ENCODE results near the gene CEP95.
"Not testable (repeated sequence)": the region's sequence is repeated elsewhere in the genome, so short reads cannot be mapped to it uniquely, and the experiment has no call there.

Gene CEP95

GRCh38 chr17:64575431-64575830 is 68.7 kb downstream of the CEP95 start:
- Histone ChIP-seq H2AFZ (ENCODE audit: low read depth, low read length) (no peak overlapping the region), H3K27me3 (ENCODE audit: low read depth, low read length) (no peaks in the 10 kb centered on the region), H3K36me3 (replicated peaks; ENCODE audit: low read depth, low read length) (peaks cover 2% of the 10 kb centered on the region), H3K79me2 (ENCODE audit: low read length) (no peaks in the 10 kb centered on the region), H3K4me3 (ENCODE audit: low read length) (no peak overlapping the region), H3K27ac (ENCODE audit: low read length) (no peak overlapping the region), H3K4me2 (ENCODE audit: low read length) (no peak overlapping the region), H3K9me3 (ENCODE audit: insufficient read depth, low read length) (no peaks in the 10 kb centered on the region), H3K9ac (ENCODE audit: low read length) (no peak overlapping the region), H3K4me1 (ENCODE audit: low read length) (peaks cover 12% of the 10 kb centered on the region), H4K20me1 (ENCODE audit: insufficient read depth, low read length) (no peaks in the 10 kb centered on the region)
- TF ChIP-seq EZH2phosphoT487 (IDR thresholded peaks at IDR 0.05; ENCODE audit: low read depth) (no peak), CTCF (IDR thresholded peaks at IDR 0.05; ENCODE audit: low read depth, low read length) (no peak)

- not testable (repeated sequence) for H3K79me2 ChIP-seq (ENCODE audit: low read length)
These were observed 70.2 kb downstream of the CEP95 start for GRCh38 chr17:64577025-64577424.

GRCh38 chr17:64579917-64580316 is 73.1 kb downstream of the CEP95 start:
- TF ChIP-seq CTCF (IDR thresholded peaks at IDR 0.05; ENCODE audit: low read depth, low read length) (no peak), EZH2phosphoT487 (IDR thresholded peaks at IDR 0.05; ENCODE audit: low read depth) (no peak)
- H3K27me3 ChIP-seq (ENCODE audit: low read depth, low read length), result no peaks in the 10 kb centered on the region
- no peaks in the 10 kb centered on the region for H3K79me2 ChIP-seq (ENCODE audit: low read length)
- no peak overlapping the region for H3K4me3 ChIP-seq (ENCODE audit: low read length)
- no peak overlapping the region for H3K9ac ChIP-seq (ENCODE audit: low read length)
- peaks cover 12% of the 10 kb centered on the region for H3K4me1 ChIP-seq (ENCODE audit: low read length)
- peaks cover 13% of the 10 kb centered on the region for H3K36me3 ChIP-seq (replicated peaks; ENCODE audit: low read depth, low read length)
- no peak overlapping the region for H3K27ac ChIP-seq (ENCODE audit: low read length)
- no peaks in the 10 kb centered on the region for H3K9me3 ChIP-seq (ENCODE audit: insufficient read depth, low read length)
- H2AFZ ChIP-seq (ENCODE audit: low read depth, low read length), result no peak overlapping the region
- H3K4me2 ChIP-seq (ENCODE audit: low read length), result no peak overlapping the region
- no peaks in the 10 kb centered on the region for H4K20me1 ChIP-seq (ENCODE audit: insufficient read depth, low read length)

More at GRCh38 chr17:64577025-64577424, 70.2 kb downstream of the CEP95 start:
- H3K27ac ChIP-seq (ENCODE audit: low read length); H3K9ac ChIP-seq (ENCODE audit: low read length); H2AFZ ChIP-seq (ENCODE audit: low read depth, low read length); H3K27me3 ChIP-seq (ENCODE audit: low read depth, low read length); H4K20me1 ChIP-seq (ENCODE audit: insufficient read depth, low read length); H3K36me3 ChIP-seq (replicated peaks; ENCODE audit: low read depth, low read length); H3K4me2 ChIP-seq (ENCODE audit: low read length); H3K4me3 ChIP-seq (ENCODE audit: low read length); H3K9me3 ChIP-seq (ENCODE audit: insufficient read depth, low read length): not testable (repeated sequence)
- H3K4me1 ChIP-seq (ENCODE audit: low read length), result peaks cover 22% of the 10 kb centered on the region

- Histone ChIP-seq H3K27ac (ENCODE audit: low read length) (no peak overlapping the region), H3K36me3 (replicated peaks; ENCODE audit: low read depth, low read length) (peaks cover 13% of the 10 kb centered on the region), H3K27me3 (ENCODE audit: low read depth, low read length) (no peaks in the 10 kb centered on the region), H4K20me1 (ENCODE audit: insufficient read depth, low read length) (no peaks in the 10 kb centered on the region), H3K9ac (ENCODE audit: low read length) (no peak overlapping the region), H3K4me1 (ENCODE audit: low read length) (peaks cover 12% of the 10 kb centered on the region), H3K4me2 (ENCODE audit: low read length) (no peak overlapping the region; the same call in 1 of the 2 replicates), H3K4me3 (ENCODE audit: low read length) (no peak overlapping the region), H3K9me3 (ENCODE audit: insufficient read depth, low read length) (no peaks in the 10 kb centered on the region), H2AFZ (ENCODE audit: low read depth, low read length) (no peak overlapping the region), H3K79me2 (ENCODE audit: low read length) (no peaks in the 10 kb centered on the region)
- TF ChIP-seq CTCF (IDR thresholded peaks at IDR 0.05; ENCODE audit: low read depth, low read length) (no peak), EZH2phosphoT487 (IDR thresholded peaks at IDR 0.05; ENCODE audit: low read depth) (no peak)
These were observed 73.9 kb downstream of the CEP95 start for GRCh38 chr17:64580384-64581315.
